Astrocyte (in vitro differentiated cells and primary cell): ENCODE measurements around the gene POTEF. TPM values are rescaled to one million over a fixed set of nuclear protein-coding genes. Genes with fewer than 3 reads are reported as not detected.
"Not testable (repeated sequence)": the region's sequence is repeated elsewhere in the genome, so short reads cannot be mapped to it uniquely, and the experiment has no call there.

Source experiments
- DNase-seq: peaks from one replicate; pipeline ENCODE4 v3.0.0-alpha.2; 2010; ENCODE audit warnings: low read depth
- FAIRE-seq: peaks from 2 replicates; lab custom pipeline; 2011; peaks lifted over from hg19 to GRCh38; lab: Jason Lieb, UNC
- H2AFZ ChIP-seq: 2 replicates; pipeline ENCODE4 v1.6.0; 2012; ENCODE audit warnings: low read depth, low read length, inconsistent platforms
- H3K27ac ChIP-seq: 2 replicates; pipeline ENCODE4 v1.5.1; 2011; ENCODE audit warnings: low read depth, low read length, inconsistent platforms
- H3K27me3 ChIP-seq: 2 replicates; pipeline ENCODE4 v1.6.0; 2011; ENCODE audit warnings: low read length, inconsistent platforms; ENCODE audit not compliant: insufficient read depth
- H3K36me3 ChIP-seq: 2 replicates; pipeline ENCODE4 v1.5.1; 2011; ENCODE audit warnings: low read length, inconsistent platforms; ENCODE audit not compliant: insufficient read depth
- H3K4me1 ChIP-seq: 2 replicates; pipeline ENCODE4 v1.5.1; 2011; ENCODE audit warnings: low read length, inconsistent platforms; ENCODE audit not compliant: insufficient read depth
- H3K4me2 ChIP-seq: 2 replicates; pipeline ENCODE4 v1.6.0; 2012; ENCODE audit warnings: low read length, inconsistent platforms
- H3K4me3 ChIP-seq: 2 replicates; pipeline ENCODE4 v1.5.1; 2011; ENCODE audit warnings: low read depth, mild to moderate bottlenecking, low read length, inconsistent platforms; ENCODE audit not compliant: insufficient read depth
- H3K79me2 ChIP-seq: 2 replicates; pipeline ENCODE4 v1.6.0; 2012; ENCODE audit warnings: mild to moderate bottlenecking, low read length, inconsistent platforms; ENCODE audit not compliant: insufficient read depth
- H3K9ac ChIP-seq: 2 replicates; pipeline ENCODE4 v1.6.0; 2012; ENCODE audit warnings: mild to moderate bottlenecking, low read length, inconsistent platforms
- H3K9me3 ChIP-seq: 2 replicates; pipeline ENCODE4 v1.5.1; 2012; ENCODE audit warnings: low read depth, mild to moderate bottlenecking, low read length, inconsistent platforms; ENCODE audit not compliant: insufficient read depth
- H4K20me1 ChIP-seq: 2 replicates; pipeline ENCODE4 v1.6.0; 2012; ENCODE audit warnings: low read length, inconsistent platforms; ENCODE audit not compliant: insufficient read depth
- H3K27ac Mint-ChIP-seq: one replicate; pipeline ENCODE4 v1.8.0; 2021; ENCODE audit warnings: mild to moderate bottlenecking, mixed read lengths; ENCODE audit not compliant: unreplicated experiment
- H3K27me3 Mint-ChIP-seq: one replicate; pipeline ENCODE4 v1.8.0; 2021; ENCODE audit warnings: low read depth, mixed read lengths; ENCODE audit not compliant: unreplicated experiment
- H3K36me3 Mint-ChIP-seq: one replicate; pipeline ENCODE4 v1.8.0; 2021; ENCODE audit warnings: low read depth, mixed read lengths; ENCODE audit not compliant: unreplicated experiment
- H3K4me1 Mint-ChIP-seq: one replicate; pipeline ENCODE4 v1.8.0; 2021; ENCODE audit warnings: low read depth, mixed read lengths; ENCODE audit not compliant: unreplicated experiment
- H3K4me3 Mint-ChIP-seq: one replicate; pipeline ENCODE4 v1.8.0; 2021; ENCODE audit warnings: mild to moderate bottlenecking, moderate library complexity, mixed read lengths; ENCODE audit not compliant: unreplicated experiment
- H3K9me3 Mint-ChIP-seq: one replicate; pipeline ENCODE4 v1.8.0; 2021; ENCODE audit warnings: mild to moderate bottlenecking, mixed read lengths; ENCODE audit not compliant: unreplicated experiment
- total RNA-seq: library from RNA; stranded (reverse); gene quantifications from 2 replicates; pipeline ENCODE4 v1.2.1, GENCODE V29; 2021

POTEF gene
- total RNA-seq, 1 donor from 2014 or later = 2.3 TPM

DNA sequence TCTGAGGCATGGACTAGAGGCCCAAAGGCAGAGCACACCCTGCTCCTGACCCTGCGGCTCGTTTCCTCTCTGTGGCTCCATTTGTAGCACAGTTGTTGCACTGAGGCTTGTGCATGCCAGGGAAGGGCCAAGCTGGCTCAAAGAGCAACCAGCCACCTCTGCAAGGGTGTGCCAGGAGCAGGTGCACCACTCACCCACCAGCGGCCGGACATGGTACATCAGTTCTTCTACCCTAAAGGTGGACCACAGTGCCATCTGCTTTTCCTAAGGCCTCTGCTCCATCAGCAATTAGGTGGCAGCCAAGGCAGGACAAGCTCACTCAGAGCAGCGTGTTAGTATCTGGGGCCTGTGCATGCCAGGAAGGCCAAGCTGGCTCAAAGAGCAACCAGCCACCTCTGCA lies 66.4 kb downstream of the POTEF start:
- H3K4me3 ChIP-seq, H3K4me1 ChIP-seq, DNase-seq, H3K36me3 ChIP-seq, FAIRE-seq, H3K27ac ChIP-seq, H3K79me2 ChIP-seq, H3K9me3 ChIP-seq, H3K9ac ChIP-seq, H3K27me3 Mint-ChIP-seq, H3K4me1 Mint-ChIP-seq, H3K4me2 ChIP-seq, H4K20me1 ChIP-seq, H3K9me3 Mint-ChIP-seq, H3K36me3 Mint-ChIP-seq, H3K27me3 ChIP-seq, H3K27ac Mint-ChIP-seq, H3K4me3 Mint-ChIP-seq, H2AFZ ChIP-seq: not testable (repeated sequence)

DNA sequence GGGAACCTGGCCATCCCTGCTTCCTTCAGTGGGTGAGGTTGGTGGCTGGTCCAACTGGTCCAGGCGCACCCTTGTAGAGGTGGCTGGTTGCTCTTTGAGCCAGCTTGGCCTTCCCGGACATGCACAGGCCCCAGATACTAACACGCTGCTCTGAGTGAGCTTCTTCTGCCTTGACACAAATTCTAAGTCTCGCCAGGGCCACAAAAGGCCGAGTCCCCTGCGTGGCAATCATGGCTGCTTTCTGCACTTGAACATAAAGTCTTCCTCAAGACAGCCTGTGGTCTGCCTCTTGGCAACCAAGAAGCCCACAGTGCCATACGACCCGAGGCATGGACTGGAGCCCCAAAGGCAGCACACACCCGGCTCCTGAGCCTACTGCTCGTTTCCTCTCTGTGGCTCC lies 69.0 kb downstream of the POTEF start:
- not testable (repeated sequence) for H3K4me1 ChIP-seq, FAIRE-seq, H3K4me3 Mint-ChIP-seq, H3K27me3 Mint-ChIP-seq, H3K36me3 Mint-ChIP-seq, H3K27ac ChIP-seq, H3K9ac ChIP-seq, H3K4me2 ChIP-seq, H3K27me3 ChIP-seq, DNase-seq, H4K20me1 ChIP-seq, H3K79me2 ChIP-seq, H3K27ac Mint-ChIP-seq, H3K9me3 Mint-ChIP-seq, H3K9me3 ChIP-seq, H3K4me1 Mint-ChIP-seq, H2AFZ ChIP-seq, H3K4me3 ChIP-seq, H3K36me3 ChIP-seq

- not testable (repeated sequence) for FAIRE-seq, H3K27me3 Mint-ChIP-seq, H3K4me2 ChIP-seq, H3K9ac ChIP-seq, H3K27ac ChIP-seq, H3K27me3 ChIP-seq, H3K4me3 Mint-ChIP-seq, H3K4me3 ChIP-seq, H3K36me3 Mint-ChIP-seq, H3K79me2 ChIP-seq, H2AFZ ChIP-seq, H3K36me3 ChIP-seq, H4K20me1 ChIP-seq, H3K4me1 Mint-ChIP-seq, H3K9me3 ChIP-seq, H3K4me1 ChIP-seq, H3K27ac Mint-ChIP-seq, DNase-seq, H3K9me3 Mint-ChIP-seq
These were observed 72.7 kb downstream of the POTEF start for GRCh38 chr2:130056336-130056735.

DNA sequence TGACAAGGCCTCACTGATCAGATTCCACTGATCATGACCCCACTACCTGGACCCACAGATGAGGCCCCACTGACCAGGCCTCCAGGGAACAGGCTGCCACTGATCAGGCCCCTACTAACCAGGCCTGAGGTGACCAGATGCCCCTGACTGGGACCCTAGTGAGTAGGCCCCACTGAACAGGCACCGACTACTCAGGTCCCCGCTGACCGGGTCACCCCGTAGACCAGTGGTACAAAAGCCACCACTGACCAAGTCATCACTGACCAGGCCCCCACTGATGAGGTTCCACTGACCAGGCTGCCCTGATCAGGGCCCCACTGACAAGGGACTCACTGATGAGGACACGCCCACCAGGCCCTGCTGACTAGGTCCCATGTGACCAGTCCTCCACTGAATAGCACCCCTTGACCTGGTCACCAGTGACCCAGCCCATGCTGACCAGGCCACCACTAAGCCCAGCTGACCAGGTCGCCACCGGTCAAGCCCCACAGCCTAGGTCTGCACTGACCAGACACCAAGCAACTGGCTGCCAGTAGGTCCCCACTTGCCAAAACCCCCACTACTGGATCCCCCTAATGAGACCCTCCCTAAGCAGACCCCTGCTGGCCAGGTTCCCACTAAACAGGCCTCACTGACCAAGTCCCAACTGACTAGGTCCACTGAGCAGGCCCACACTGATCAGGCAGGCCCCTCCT lies 75.7 kb downstream of the POTEF start:
- H3K36me3 ChIP-seq, FAIRE-seq, H3K27me3 ChIP-seq, H3K4me3 ChIP-seq, H3K79me2 ChIP-seq, H3K9me3 Mint-ChIP-seq, H3K4me3 Mint-ChIP-seq, H3K4me1 ChIP-seq, H4K20me1 ChIP-seq, H3K4me2 ChIP-seq, H3K4me1 Mint-ChIP-seq, H2AFZ ChIP-seq, H3K36me3 Mint-ChIP-seq, H3K9ac ChIP-seq, H3K27me3 Mint-ChIP-seq, H3K27ac Mint-ChIP-seq, H3K9me3 ChIP-seq, H3K27ac ChIP-seq, DNase-seq: not testable (repeated sequence)

- not testable (repeated sequence) for H3K27ac ChIP-seq, H3K9me3 Mint-ChIP-seq, H3K9me3 ChIP-seq
These were observed 76.6 kb downstream of the POTEF start for GRCh38 chr2:130052376-130052775.

DNA sequence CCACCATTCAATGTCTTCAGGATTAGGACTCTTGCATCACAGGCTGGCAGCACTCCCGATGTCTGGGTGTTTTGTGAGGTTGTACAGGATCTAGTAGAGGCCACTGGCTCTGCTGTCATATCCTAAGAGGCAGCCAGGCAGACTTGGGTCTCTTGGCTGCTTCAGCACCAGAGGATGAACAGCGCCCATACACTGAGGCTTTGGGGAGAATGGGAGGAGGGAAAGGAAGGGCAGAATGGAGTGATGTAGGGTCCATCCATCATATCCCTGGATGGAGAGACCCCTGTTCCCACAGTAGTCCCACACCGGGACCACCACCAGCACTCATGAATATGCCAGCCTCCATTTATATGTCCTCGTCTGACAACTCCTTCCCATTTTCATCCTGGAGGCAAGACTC lies 80.6 kb downstream of the POTEF start:
- not testable (repeated sequence) for H3K4me1 ChIP-seq, H3K79me2 ChIP-seq, H3K9ac ChIP-seq, H3K4me3 Mint-ChIP-seq, H3K36me3 ChIP-seq, H3K36me3 Mint-ChIP-seq, H3K9me3 Mint-ChIP-seq, H3K27ac ChIP-seq, H3K4me2 ChIP-seq, H3K27me3 ChIP-seq, FAIRE-seq, H3K4me1 Mint-ChIP-seq, H3K9me3 ChIP-seq, H4K20me1 ChIP-seq, H3K4me3 ChIP-seq, H3K27ac Mint-ChIP-seq, DNase-seq, H3K27me3 Mint-ChIP-seq, H2AFZ ChIP-seq

More at GRCh38 chr2:130052376-130052775, 76.6 kb downstream of the POTEF start:
- H3K36me3 Mint-ChIP-seq, H3K27me3 Mint-ChIP-seq, H3K27me3 ChIP-seq, H3K79me2 ChIP-seq, FAIRE-seq, DNase-seq, H3K4me2 ChIP-seq, H3K36me3 ChIP-seq, H3K4me3 ChIP-seq, H4K20me1 ChIP-seq, H3K27ac Mint-ChIP-seq, H2AFZ ChIP-seq, H3K4me1 ChIP-seq, H3K9ac ChIP-seq, H3K4me3 Mint-ChIP-seq, H3K4me1 Mint-ChIP-seq: not testable (repeated sequence)
